ENCODE data around the gene BST1.

GRCh38 chr4:15774020-15774420, 71.2 kb downstream of the BST1 start:
- TF ChIP-seq POLR2A (IDR thresholded peaks at IDR 0.05; ENCODE audit: low read length) = no peak
- no peak for TF ChIP-seq GATA1 (IDR thresholded peaks at IDR 0.05; ENCODE audit: low read depth, low read length)

All from erythroblast (primary cell).